PC-3 (cell line): Measurements from ENCODE around the gene SHROOM2. TPM values are rescaled to one million over a fixed set of nuclear protein-coding genes. Genes with fewer than 3 reads are reported as not detected.

Source experiments
- ATAC-seq: fragments of 200-7000 bp; cut with Tn5 transposase; 2 replicates; pipeline ENCODE4 v1.9.1; 2020; ENCODE audit warnings: mild to moderate bottlenecking, moderate library complexity
- BruUV-seq: library from RNA; stranded (reverse); fragments of 400-500 nt; replicated peaks from 2 replicates; lab custom pipeline; 2021; lab: Mats Ljungman, UMichigan
- CTCF ChIA-PET: fragments of 300-600 bp; sonication (Branson Sonifier 250); formaldehyde crosslinking; loops from one replicate; lab custom pipeline; 2022; ENCODE audit warnings: antibody characterized with exemption; lab: Charles Lee
- POLR2A ChIA-PET: fragments of 300-600 bp; sonication (Branson Sonifier 250); formaldehyde crosslinking; loops from one replicate; lab custom pipeline; 2022; ENCODE audit warnings: antibody characterized with exemption; ENCODE audit not compliant: unreplicated experiment; lab: Charles Lee
- DNase-seq: peaks from one replicate; pipeline ENCODE4 v3.0.0-alpha.2; 2015
- H2AFZ ChIP-seq: fragments of 300-600 bp; sonication (generic); 2 replicates; pipeline ENCODE4 v1.6.0; 2016; ENCODE audit warnings: antibody characterized with exemption, low read length
- H3F3A ChIP-seq: fragments of 300-600 bp; sonication (generic); one replicate; pipeline ENCODE4 v1.6.0; 2017; ENCODE audit warnings: antibody characterized with exemption, low read length, control low read depth, mild to moderate bottlenecking; ENCODE audit not compliant: unreplicated experiment
- H3K27ac ChIP-seq: fragments of 300-600 bp; sonication (generic); 2 replicates; pipeline ENCODE4 v1.5.1; 2016; ENCODE audit warnings: mild to moderate bottlenecking, low read length
- H3K27me3 ChIP-seq: fragments of 300-600 bp; sonication (generic); 2 replicates; pipeline ENCODE4 v1.6.1; 2016; ENCODE audit warnings: low read length, mixed read lengths
- H3K36me3 ChIP-seq: fragments of 300-600 bp; sonication (generic); 2 replicates; pipeline ENCODE4 v1.6.1; 2016; ENCODE audit warnings: low read depth, mixed run types, low read length, mixed read lengths
- H3K4me1 ChIP-seq: fragments of 300-600 bp; sonication (generic); 2 replicates; pipeline ENCODE4 v1.5.1; 2016; ENCODE audit warnings: low read length; ENCODE audit not compliant: insufficient read depth
- H3K4me2 ChIP-seq: fragments of 300-600 bp; sonication (generic); 2 replicates; pipeline ENCODE4 v1.6.0; 2016; ENCODE audit warnings: low read length
- H3K4me3 ChIP-seq: fragments of 300-600 bp; sonication (generic); 2 replicates; pipeline ENCODE4 v1.5.1; 2016; ENCODE audit warnings: mild to moderate bottlenecking, low read length, mixed read lengths
- H3K79me2 ChIP-seq: fragments of 300-600 bp; sonication (generic); 2 replicates; pipeline ENCODE4 v1.6.1; 2017; ENCODE audit warnings: low read length, mixed read lengths
- H3K9ac ChIP-seq: fragments of 300-600 bp; sonication (generic); 2 replicates; pipeline ENCODE4 v1.6.0; 2016; ENCODE audit warnings: mild to moderate bottlenecking, low read length
- H3K9me2 ChIP-seq: fragments of 300-600 bp; sonication (generic); replicated peaks from 2 replicates; pipeline ENCODE4 v1.6.1; 2016; ENCODE audit warnings: mixed run types, low read length, mixed read lengths
- H3K9me3 ChIP-seq: fragments of 300-600 bp; sonication (generic); 2 replicates; pipeline ENCODE4 v1.6.1; 2016; ENCODE audit warnings: low read length, mixed read lengths
- H4K20me1 ChIP-seq: fragments of 300-600 bp; sonication (generic); 2 replicates; pipeline ENCODE4 v1.6.1; 2016; ENCODE audit warnings: low read length, mixed read lengths
- EZH2 ChIP-seq: fragments of 300-600 bp; sonication (generic); IDR thresholded peaks from one replicate; pipeline ENCODE4 v1.6.1; 2017; ENCODE audit warnings: antibody characterized with exemption, mild to moderate bottlenecking, low read length; ENCODE audit not compliant: unreplicated experiment
- EZH2phosphoT487 ChIP-seq: fragments of 300-600 bp; sonication (generic); IDR thresholded peaks from 2 replicates; pipeline ENCODE4 v1.6.1; 2018; ENCODE audit warnings: mild to moderate bottlenecking, antibody characterized with exemption, low read length, borderline replicate concordance
- intact Hi-C: fragments of 100-400 bp; cut with micrococcal nuclease; formaldehyde crosslinking; loops from 2 replicates; pipeline ENCODE4 v1.9.0; 2023
- total RNA-seq: library from RNA; depleted of rRNA; stranded (reverse); fragments of >200 nt; gene quantifications from 2 replicates; pipeline ENCODE4 v1.2.3, GENCODE V29; 2014
- TF ChIP-seq, protein P1 (sequence below): fragments of 300-600 bp; sonication (generic); conservative IDR thresholded peaks from 2 replicates; pipeline ENCODE4 v1.5.1; 2017; ENCODE audit warnings: antibody characterized with exemption, low read depth, mild to moderate bottlenecking, low read length

Gene SHROOM2
- total RNA-seq, 1 experiment from 2014 or later: 6.5 TPM

DNA sequence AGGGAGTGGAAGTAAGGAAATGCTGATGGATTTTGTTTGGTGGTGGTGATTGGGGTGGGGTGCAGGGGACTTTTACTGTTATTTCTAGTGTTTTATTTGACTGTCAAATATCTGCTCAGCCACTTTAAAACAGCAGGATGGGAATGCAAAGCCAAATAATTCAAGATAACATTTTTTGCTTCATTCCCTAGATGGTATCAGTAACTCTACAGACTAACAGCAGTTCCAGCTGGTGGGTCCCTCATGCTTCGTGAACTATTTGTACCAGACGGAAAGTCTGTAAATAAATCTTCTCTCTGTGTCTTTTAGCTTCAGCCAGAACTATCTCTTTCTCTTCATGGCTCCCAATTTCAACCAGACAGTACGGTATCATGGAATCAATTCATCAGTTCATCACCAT is 48.1 kb upstream of the SHROOM2 start:
- no peaks in the 10 kb centered on the region for H3K9me3 ChIP-seq
- POLR2A ChIA-PET: no interaction called here
- H4K20me1 ChIP-seq: no peaks in the 10 kb centered on the region
- intact Hi-C loops: no loop called here
- CTCF ChIA-PET: no interaction called here
- ATAC-seq (no peak), DNase-seq (no peak)
- no peaks in the 10 kb centered on the region for H3K79me2 ChIP-seq
- H3F3A ChIP-seq: no peaks in the 10 kb centered on the region
- H3K27me3 ChIP-seq: no peaks in the 10 kb centered on the region
- H3K4me2 ChIP-seq: no peak overlapping the region
- TF ChIP-seq EZH2phosphoT487: no peak
- TF ChIP-seq, protein P1, sequence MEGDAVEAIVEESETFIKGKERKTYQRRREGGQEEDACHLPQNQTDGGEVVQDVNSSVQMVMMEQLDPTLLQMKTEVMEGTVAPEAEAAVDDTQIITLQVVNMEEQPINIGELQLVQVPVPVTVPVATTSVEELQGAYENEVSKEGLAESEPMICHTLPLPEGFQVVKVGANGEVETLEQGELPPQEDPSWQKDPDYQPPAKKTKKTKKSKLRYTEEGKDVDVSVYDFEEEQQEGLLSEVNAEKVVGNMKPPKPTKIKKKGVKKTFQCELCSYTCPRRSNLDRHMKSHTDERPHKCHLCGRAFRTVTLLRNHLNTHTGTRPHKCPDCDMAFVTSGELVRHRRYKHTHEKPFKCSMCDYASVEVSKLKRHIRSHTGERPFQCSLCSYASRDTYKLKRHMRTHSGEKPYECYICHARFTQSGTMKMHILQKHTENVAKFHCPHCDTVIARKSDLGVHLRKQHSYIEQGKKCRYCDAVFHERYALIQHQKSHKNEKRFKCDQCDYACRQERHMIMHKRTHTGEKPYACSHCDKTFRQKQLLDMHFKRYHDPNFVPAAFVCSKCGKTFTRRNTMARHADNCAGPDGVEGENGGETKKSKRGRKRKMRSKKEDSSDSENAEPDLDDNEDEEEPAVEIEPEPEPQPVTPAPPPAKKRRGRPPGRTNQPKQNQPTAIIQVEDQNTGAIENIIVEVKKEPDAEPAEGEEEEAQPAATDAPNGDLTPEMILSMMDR: no peak
- TF ChIP-seq EZH2: no peak
- H3K9ac ChIP-seq: no peak overlapping the region
- H3K36me3 ChIP-seq: no peaks in the 10 kb centered on the region
- no peak overlapping the region for H3K4me3 ChIP-seq
- BruUV-seq: no TSS peak
- H2AFZ ChIP-seq: no peak overlapping the region
- H3K27ac ChIP-seq: no peak overlapping the region
- H3K9me2 ChIP-seq: no peaks in the 10 kb centered on the region
- no peaks in the 10 kb centered on the region for H3K4me1 ChIP-seq

GRCh38 chrX:9739130-9739529 is 47.1 kb upstream of the SHROOM2 start:
- Histone ChIP-seq H3K36me3 (no peaks in the 10 kb centered on the region), H3K4me3 (no peak overlapping the region), H3K4me1 (no peaks in the 10 kb centered on the region), H3F3A (no peaks in the 10 kb centered on the region), H2AFZ (no peak overlapping the region), H3K27ac (no peak overlapping the region), H4K20me1 (no peaks in the 10 kb centered on the region), H3K4me2 (no peak overlapping the region), H3K79me2 (no peaks in the 10 kb centered on the region), H3K9ac (no peak overlapping the region), H3K9me2 (no peaks in the 10 kb centered on the region), H3K9me3 (no peaks in the 10 kb centered on the region), H3K27me3 (no peaks in the 10 kb centered on the region)
- ATAC-seq (no peak), DNase-seq (no peak)
- TF ChIP-seq EZH2phosphoT487 (no peak), EZH2 (no peak)
- TF ChIP-seq, protein P1: no peak
- BruUV-seq: no TSS peak
- POLR2A ChIA-PET: no interaction called here
- intact Hi-C loops: no loop called here
- CTCF ChIA-PET: no interaction called here

DNA sequence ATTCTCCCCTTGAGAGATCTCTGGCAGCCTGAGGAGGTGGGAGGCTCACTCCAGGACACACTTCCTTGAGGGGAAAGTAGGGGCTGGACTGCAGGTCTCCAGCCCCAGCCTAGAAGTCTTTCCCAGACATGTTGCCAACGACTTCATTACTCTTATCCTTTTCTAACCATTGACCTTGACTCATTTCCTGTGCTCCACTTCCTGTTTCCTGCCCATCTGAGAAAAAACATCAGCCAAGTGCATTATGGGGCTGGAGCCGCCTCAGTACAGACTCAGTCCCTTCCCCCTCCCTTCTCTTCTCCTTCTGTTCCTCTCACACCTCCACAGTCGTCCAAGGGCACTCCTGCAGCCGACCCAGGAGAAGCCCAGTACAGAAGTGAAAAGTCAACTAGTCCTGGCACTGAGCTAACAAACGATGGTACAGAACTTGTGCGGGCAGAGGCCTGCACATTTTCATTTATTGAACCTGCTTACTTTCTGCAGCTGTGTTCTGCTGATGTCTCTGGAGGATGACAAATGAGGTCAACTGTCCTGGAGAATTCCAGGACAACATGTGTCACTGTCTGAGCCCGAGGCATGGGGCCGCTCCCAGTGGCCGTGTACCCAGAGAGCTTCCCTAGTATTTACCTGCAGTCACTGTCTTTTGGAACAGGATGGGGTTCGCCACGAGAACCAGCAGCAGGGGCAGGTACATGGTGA is 40.7 kb upstream of the SHROOM2 start:
- CTCF ChIA-PET: no interaction called here
- Histone ChIP-seq H3K9me3 (no peaks in the 10 kb centered on the region), H3F3A (no peaks in the 10 kb centered on the region), H3K36me3 (no peaks in the 10 kb centered on the region), H3K79me2 (no peaks in the 10 kb centered on the region), H3K27me3 (no peaks in the 10 kb centered on the region), H4K20me1 (no peaks in the 10 kb centered on the region), H3K4me1 (peaks cover 8% of the 10 kb centered on the region; the same call in 1 of the 2 replicates), H3K4me3 (no peak overlapping the region), H3K9ac (no peak overlapping the region), H3K4me2 (no peak overlapping the region), H3K9me2 (no peaks in the 10 kb centered on the region), H3K27ac (no peak overlapping the region), H2AFZ (no peak overlapping the region)
- TF ChIP-seq EZH2 (no peak), EZH2phosphoT487 (no peak)
- TF ChIP-seq, protein P1: no peak
- intact Hi-C loops: no loop called here
- POLR2A ChIA-PET: no interaction called here
- DNase-seq (no peak), ATAC-seq (no peak)
- no TSS peak for BruUV-seq
